ENCODE data around the gene PIK3R6. TPM values are rescaled to one million over a fixed set of nuclear protein-coding genes. Genes with fewer than 3 reads are reported as not detected.
A peak's percentile ranks its signal among the peaks of the same experiment; 100 is the strongest.

The PIK3R6 gene
- total RNA-seq, 2 donors from 2014 or later = 1.1 to 2.1 TPM

GRCh38 chr17:8835631-8836364, 31.7 kb downstream of the PIK3R6 start:
- no peak for DNase-seq (ENCODE audit: low spot score)
- intact Hi-C loops (cut with DNase I) = no loop called here

GRCh38 chr17:8835106-8835505, 32.4 kb downstream of the PIK3R6 start:
- intact Hi-C loops (cut with DNase I) = no loop called here
- DNase-seq (ENCODE audit: low spot score) = no peak

GRCh38 chr17:8832711-8833352, 34.6 kb downstream of the PIK3R6 start:
- intact Hi-C loops (cut with DNase I) = no loop called here
- no peak for DNase-seq (ENCODE audit: low spot score)

GRCh38 chr17:8831234-8831849, 36.1 kb downstream of the PIK3R6 start:
- DNase-seq (ENCODE audit: low spot score) = no peak
- intact Hi-C loops (cut with DNase I) = no loop called here

- intact Hi-C loops (cut with DNase I) = no loop called here
- DNase-seq (ENCODE audit: low spot score) = no peak
Measured at GRCh38 chr17:8830141-8830540, 37.3 kb downstream of the PIK3R6 start.

GRCh38 chr17:8829036-8829941, 38.2 kb downstream of the PIK3R6 start:
- DNase-seq (ENCODE audit: low spot score) = no peak
- intact Hi-C loops (cut with DNase I) = no loop called here

GRCh38 chr17:8828517-8828875, 39.0 kb downstream of the PIK3R6 start:
- DNase-seq (ENCODE audit: low spot score) = no peak
- intact Hi-C loops (cut with DNase I) = no loop called here

GRCh38 chr17:8826808-8827435, 40.6 kb downstream of the PIK3R6 start:
- intact Hi-C loops (cut with DNase I) = no loop called here
- no peak for DNase-seq (ENCODE audit: low spot score)

- intact Hi-C loops (cut with DNase I) = no loop called here
- no peak for DNase-seq (ENCODE audit: low spot score)
Measured at GRCh38 chr17:8825802-8826201, 41.7 kb downstream of the PIK3R6 start.

- no peak for DNase-seq (ENCODE audit: low spot score)
- intact Hi-C loops (cut with DNase I) = no loop called here
Measured at GRCh38 chr17:8823279-8823678, 44.2 kb downstream of the PIK3R6 start.

GRCh38 chr17:8822401-8823035, 45.0 kb downstream of the PIK3R6 start:
- intact Hi-C loops (cut with DNase I) = no loop called here
- DNase-seq (ENCODE audit: low spot score) = no peak

GRCh38 chr17:8821446-8822105, 45.9 kb downstream of the PIK3R6 start:
- DNase-seq (ENCODE audit: low spot score) = peak; percentile 70
- intact Hi-C loops (cut with DNase I) = no loop called here

- DNase-seq (ENCODE audit: low spot score) = no peak
- intact Hi-C loops (cut with DNase I) = no loop called here
Measured at GRCh38 chr17:8820311-8821010, 47.0 kb downstream of the PIK3R6 start.

- peak; percentile 53 for DNase-seq (ENCODE audit: low spot score)
- intact Hi-C loops (cut with DNase I) = no loop called here
Measured at GRCh38 chr17:8818654-8819330, 48.7 kb downstream of the PIK3R6 start.

GRCh38 chr17:8818047-8818446, 49.4 kb downstream of the PIK3R6 start:
- peak; percentile 58 for DNase-seq (ENCODE audit: low spot score)
- intact Hi-C loops (cut with DNase I) = no loop called here

- no peak for DNase-seq (ENCODE audit: low spot score)
- intact Hi-C loops (cut with DNase I) = no loop called here
Measured at GRCh38 chr17:8806926-8807550, 60.4 kb downstream of the PIK3R6 start.
